PC-3 (cell line): ENCODE measurements around the gene IQSEC3. TPM values are rescaled to one million over a fixed set of nuclear protein-coding genes. Genes with fewer than 3 reads are reported as not detected.

Experiments
- ATAC-seq: fragments of 200-7000 bp; cut with Tn5 transposase; 2 replicates; pipeline ENCODE4 v1.9.1; 2020; ENCODE audit warnings: mild to moderate bottlenecking, moderate library complexity
- BruUV-seq: library from RNA; stranded (reverse); fragments of 400-500 nt; replicated peaks from 2 replicates; lab custom pipeline; 2021; lab: Mats Ljungman, UMichigan
- CTCF ChIA-PET: fragments of 300-600 bp; sonication (Branson Sonifier 250); formaldehyde crosslinking; loops from one replicate; lab custom pipeline; 2022; ENCODE audit warnings: antibody characterized with exemption; lab: Charles Lee
- POLR2A ChIA-PET: fragments of 300-600 bp; sonication (Branson Sonifier 250); formaldehyde crosslinking; loops from one replicate; lab custom pipeline; 2022; ENCODE audit warnings: antibody characterized with exemption; ENCODE audit not compliant: unreplicated experiment; lab: Charles Lee
- DNase-seq: peaks from one replicate; pipeline ENCODE4 v3.0.0-alpha.2; 2015
- H2AFZ ChIP-seq: fragments of 300-600 bp; sonication (generic); 2 replicates; pipeline ENCODE4 v1.6.0; 2016; ENCODE audit warnings: antibody characterized with exemption, low read length
- H3F3A ChIP-seq: fragments of 300-600 bp; sonication (generic); one replicate; pipeline ENCODE4 v1.6.0; 2017; ENCODE audit warnings: antibody characterized with exemption, low read length, control low read depth, mild to moderate bottlenecking; ENCODE audit not compliant: unreplicated experiment
- H3K27ac ChIP-seq: fragments of 300-600 bp; sonication (generic); 2 replicates; pipeline ENCODE4 v1.5.1; 2016; ENCODE audit warnings: mild to moderate bottlenecking, low read length
- H3K27me3 ChIP-seq: fragments of 300-600 bp; sonication (generic); 2 replicates; pipeline ENCODE4 v1.6.1; 2016; ENCODE audit warnings: low read length, mixed read lengths
- H3K36me3 ChIP-seq: fragments of 300-600 bp; sonication (generic); 2 replicates; pipeline ENCODE4 v1.6.1; 2016; ENCODE audit warnings: low read depth, mixed run types, low read length, mixed read lengths
- H3K4me1 ChIP-seq: fragments of 300-600 bp; sonication (generic); 2 replicates; pipeline ENCODE4 v1.5.1; 2016; ENCODE audit warnings: low read length; ENCODE audit not compliant: insufficient read depth
- H3K4me2 ChIP-seq: fragments of 300-600 bp; sonication (generic); 2 replicates; pipeline ENCODE4 v1.6.0; 2016; ENCODE audit warnings: low read length
- H3K4me3 ChIP-seq: fragments of 300-600 bp; sonication (generic); 2 replicates; pipeline ENCODE4 v1.5.1; 2016; ENCODE audit warnings: mild to moderate bottlenecking, low read length, mixed read lengths
- H3K79me2 ChIP-seq: fragments of 300-600 bp; sonication (generic); 2 replicates; pipeline ENCODE4 v1.6.1; 2017; ENCODE audit warnings: low read length, mixed read lengths
- H3K9ac ChIP-seq: fragments of 300-600 bp; sonication (generic); 2 replicates; pipeline ENCODE4 v1.6.0; 2016; ENCODE audit warnings: mild to moderate bottlenecking, low read length
- H3K9me2 ChIP-seq: fragments of 300-600 bp; sonication (generic); replicated peaks from 2 replicates; pipeline ENCODE4 v1.6.1; 2016; ENCODE audit warnings: mixed run types, low read length, mixed read lengths
- H3K9me3 ChIP-seq: fragments of 300-600 bp; sonication (generic); 2 replicates; pipeline ENCODE4 v1.6.1; 2016; ENCODE audit warnings: low read length, mixed read lengths
- H4K20me1 ChIP-seq: fragments of 300-600 bp; sonication (generic); 2 replicates; pipeline ENCODE4 v1.6.1; 2016; ENCODE audit warnings: low read length, mixed read lengths
- EZH2 ChIP-seq: fragments of 300-600 bp; sonication (generic); IDR thresholded peaks from one replicate; pipeline ENCODE4 v1.6.1; 2017; ENCODE audit warnings: antibody characterized with exemption, mild to moderate bottlenecking, low read length; ENCODE audit not compliant: unreplicated experiment
- EZH2phosphoT487 ChIP-seq: fragments of 300-600 bp; sonication (generic); IDR thresholded peaks from 2 replicates; pipeline ENCODE4 v1.6.1; 2018; ENCODE audit warnings: mild to moderate bottlenecking, antibody characterized with exemption, low read length, borderline replicate concordance
- intact Hi-C: fragments of 100-400 bp; cut with micrococcal nuclease; formaldehyde crosslinking; loops from 2 replicates; pipeline ENCODE4 v1.9.0; 2023
- total RNA-seq: library from RNA; depleted of rRNA; stranded (reverse); fragments of >200 nt; gene quantifications from 2 replicates; pipeline ENCODE4 v1.2.3, GENCODE V29; 2014
- TF ChIP-seq, protein P1 (sequence below): fragments of 300-600 bp; sonication (generic); conservative IDR thresholded peaks from 2 replicates; pipeline ENCODE4 v1.5.1; 2017; ENCODE audit warnings: antibody characterized with exemption, low read depth, mild to moderate bottlenecking, low read length

IQSEC3 gene
- total RNA-seq, 1 experiment from 2014 or later = 0.11 TPM

DNA sequence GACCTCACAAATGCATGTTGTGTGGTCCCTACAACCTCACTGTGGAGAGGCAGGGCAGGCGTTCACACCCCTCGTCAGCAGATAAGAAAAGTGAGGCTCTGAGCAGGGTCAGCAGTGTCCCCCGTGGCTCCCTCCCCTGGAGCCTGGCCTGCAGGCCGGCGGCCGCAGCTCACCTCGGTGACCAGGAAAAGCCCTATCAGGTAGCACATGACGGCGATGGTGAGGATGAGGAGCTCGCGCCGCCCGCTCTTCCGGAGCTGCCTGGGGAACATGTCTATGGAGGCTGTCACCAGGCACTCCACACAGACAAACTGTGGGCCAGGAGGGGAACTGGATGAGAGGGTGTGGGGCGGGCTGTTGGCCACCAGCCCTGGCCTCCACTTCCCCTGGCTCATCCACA, 129.4 kb downstream of the IQSEC3 start:
- no peak overlapping the region for H3K9ac ChIP-seq
- no peaks in the 10 kb centered on the region for H3F3A ChIP-seq
- no peaks in the 10 kb centered on the region for H3K79me2 ChIP-seq
- TF ChIP-seq EZH2phosphoT487 (no peak), EZH2 (no peak)
- TF ChIP-seq, protein P1, sequence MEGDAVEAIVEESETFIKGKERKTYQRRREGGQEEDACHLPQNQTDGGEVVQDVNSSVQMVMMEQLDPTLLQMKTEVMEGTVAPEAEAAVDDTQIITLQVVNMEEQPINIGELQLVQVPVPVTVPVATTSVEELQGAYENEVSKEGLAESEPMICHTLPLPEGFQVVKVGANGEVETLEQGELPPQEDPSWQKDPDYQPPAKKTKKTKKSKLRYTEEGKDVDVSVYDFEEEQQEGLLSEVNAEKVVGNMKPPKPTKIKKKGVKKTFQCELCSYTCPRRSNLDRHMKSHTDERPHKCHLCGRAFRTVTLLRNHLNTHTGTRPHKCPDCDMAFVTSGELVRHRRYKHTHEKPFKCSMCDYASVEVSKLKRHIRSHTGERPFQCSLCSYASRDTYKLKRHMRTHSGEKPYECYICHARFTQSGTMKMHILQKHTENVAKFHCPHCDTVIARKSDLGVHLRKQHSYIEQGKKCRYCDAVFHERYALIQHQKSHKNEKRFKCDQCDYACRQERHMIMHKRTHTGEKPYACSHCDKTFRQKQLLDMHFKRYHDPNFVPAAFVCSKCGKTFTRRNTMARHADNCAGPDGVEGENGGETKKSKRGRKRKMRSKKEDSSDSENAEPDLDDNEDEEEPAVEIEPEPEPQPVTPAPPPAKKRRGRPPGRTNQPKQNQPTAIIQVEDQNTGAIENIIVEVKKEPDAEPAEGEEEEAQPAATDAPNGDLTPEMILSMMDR = no peak
- H3K4me1 ChIP-seq = peaks cover 4% of the 10 kb centered on the region; the same call in 1 of the 2 replicates
- H3K4me3 ChIP-seq = no peak overlapping the region
- peaks cover 22% of the 10 kb centered on the region for H3K27me3 ChIP-seq
- H3K4me2 ChIP-seq = no peak overlapping the region
- no peaks in the 10 kb centered on the region for H3K9me3 ChIP-seq
- no TSS peak for BruUV-seq
- ChIA-PET POLR2A (no interaction called here), CTCF (no interaction called here)
- no peaks in the 10 kb centered on the region for H3K9me2 ChIP-seq
- H2AFZ ChIP-seq = no peak overlapping the region
- no peak overlapping the region for H3K27ac ChIP-seq
- H3K36me3 ChIP-seq = no peaks in the 10 kb centered on the region
- H4K20me1 ChIP-seq = no peaks in the 10 kb centered on the region
- intact Hi-C loops = no loop called here
- DNase-seq (no peak), ATAC-seq (no peak)

DNA sequence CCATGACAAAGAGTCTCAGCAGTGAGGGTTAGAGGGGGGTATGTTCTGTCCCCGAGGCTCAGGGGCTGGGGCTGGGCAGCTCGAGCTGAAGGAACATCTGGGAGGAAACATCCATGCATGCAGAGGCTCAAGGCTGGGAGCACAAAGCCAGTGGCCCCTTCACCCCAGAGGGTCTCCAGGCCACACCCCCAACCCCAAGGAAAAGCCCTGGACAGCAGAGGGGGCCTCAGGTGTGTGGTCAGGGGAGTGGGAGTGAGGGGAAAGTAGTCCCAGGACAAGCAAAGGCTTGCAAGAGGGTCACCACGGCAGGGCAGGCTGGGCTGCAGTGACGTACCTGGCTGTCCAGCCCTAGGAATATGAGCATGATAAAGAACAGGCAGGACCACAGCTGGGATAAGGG, 129.9 kb downstream of the IQSEC3 start:
- no peak overlapping the region for H3K9ac ChIP-seq
- H3K4me1 ChIP-seq = peaks cover 4% of the 10 kb centered on the region; the same call in 1 of the 2 replicates
- CTCF ChIA-PET = no interaction called here
- TF ChIP-seq EZH2phosphoT487 = no peak
- no peak for TF ChIP-seq EZH2
- TF ChIP-seq, protein P1 = no peak
- H3K27ac ChIP-seq = no peak overlapping the region
- POLR2A ChIA-PET = no interaction called here
- no peaks in the 10 kb centered on the region for H3K9me3 ChIP-seq
- H3K36me3 ChIP-seq = no peaks in the 10 kb centered on the region
- no peak overlapping the region for H3K4me3 ChIP-seq
- no peak overlapping the region for H2AFZ ChIP-seq
- no peaks in the 10 kb centered on the region for H3K9me2 ChIP-seq
- H3K4me2 ChIP-seq = no peak overlapping the region
- ATAC-seq (no peak), DNase-seq (no peak)
- BruUV-seq = no TSS peak
- H3K79me2 ChIP-seq = no peaks in the 10 kb centered on the region
- H3F3A ChIP-seq = no peaks in the 10 kb centered on the region
- intact Hi-C loops = no loop called here
- H4K20me1 ChIP-seq = no peaks in the 10 kb centered on the region
- peaks cover 22% of the 10 kb centered on the region for H3K27me3 ChIP-seq

DNA sequence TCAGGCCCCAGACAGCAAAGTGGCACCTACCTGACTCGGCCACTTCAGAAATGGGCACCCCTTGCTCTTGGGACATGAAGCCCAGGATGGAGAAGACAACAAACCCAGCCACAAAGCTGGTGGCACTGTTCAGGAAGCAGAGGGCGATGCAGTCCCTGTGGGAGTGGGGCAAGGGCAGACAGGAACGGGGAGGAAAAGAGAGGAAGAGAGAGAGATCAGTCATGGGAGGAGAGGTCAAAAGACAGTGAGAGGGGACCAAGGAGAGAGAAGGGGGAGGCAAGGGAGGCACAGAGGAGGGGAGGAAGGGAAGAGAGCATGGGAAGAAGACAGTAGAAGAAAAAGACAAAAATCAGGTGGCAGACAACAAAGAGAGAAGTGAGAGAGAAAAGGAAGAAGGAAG, 130.8 kb downstream of the IQSEC3 start:
- H3K9me2 ChIP-seq = no peaks in the 10 kb centered on the region
- H3K4me2 ChIP-seq = no peak overlapping the region
- no peak overlapping the region for H3K27ac ChIP-seq
- no peak overlapping the region for H2AFZ ChIP-seq
- no peaks in the 10 kb centered on the region for H3K9me3 ChIP-seq
- no peak overlapping the region for H3K4me3 ChIP-seq
- no peak for TF ChIP-seq EZH2phosphoT487
- TF ChIP-seq, protein P1 = no peak
- TF ChIP-seq EZH2 = no peak
- H3K9ac ChIP-seq = no peak overlapping the region
- H3K36me3 ChIP-seq = no peaks in the 10 kb centered on the region
- H3K27me3 ChIP-seq = peaks cover 22% of the 10 kb centered on the region
- intact Hi-C loops = no loop called here
- DNase-seq (no peak), ATAC-seq (no peak)
- ChIA-PET CTCF (no interaction called here), POLR2A (no interaction called here)
- no peaks in the 10 kb centered on the region for H3F3A ChIP-seq
- H3K4me1 ChIP-seq = peaks cover 4% of the 10 kb centered on the region; the same call in 1 of the 2 replicates
- no TSS peak for BruUV-seq
- H4K20me1 ChIP-seq = no peaks in the 10 kb centered on the region
- H3K79me2 ChIP-seq = no peaks in the 10 kb centered on the region
